SJSA1 (cell line): ENCODE measurements around the gene RCBTB2. TPM values are rescaled to one million over a fixed set of nuclear protein-coding genes. Genes with fewer than 3 reads are reported as not detected.

Experiments used
- DNase-seq, 2 experiments: peaks; one replicate each; pipeline ENCODE4 v3.0.0-alpha.2; 2015 to 2020; ENCODE audit warnings: low spot score in 2 of 2, low read depth in 1 of 2
- H3K27ac ChIP-seq: fragments of 250-450 bp; sonication (Bioruptor Pico); 2 replicates; pipeline ENCODE4 v1.5.1; 2020; ENCODE audit warnings: mild to moderate bottlenecking, moderate library complexity
- H3K27me3 ChIP-seq: fragments of 250-450 bp; sonication (Bioruptor Pico); replicated peaks from 2 replicates; pipeline ENCODE4 v1.5.1; 2020; ENCODE audit warnings: mild to moderate bottlenecking, moderate library complexity
- H3K36me3 ChIP-seq: fragments of 250-450 bp; sonication (Bioruptor Pico); 2 replicates; pipeline ENCODE4 v1.5.1; 2020; ENCODE audit warnings: mild to moderate bottlenecking
- H3K4me1 ChIP-seq: fragments of 250-450 bp; sonication (Bioruptor Pico); replicated peaks from 2 replicates; pipeline ENCODE4 v1.6.1; 2021; ENCODE audit warnings: mild to moderate bottlenecking
- H3K4me3 ChIP-seq: fragments of 250-450 bp; sonication (Bioruptor Pico); 2 replicates; pipeline ENCODE4 v1.5.1; 2020; ENCODE audit warnings: mild to moderate bottlenecking
- H3K9me3 ChIP-seq: fragments of 250-450 bp; sonication (Bioruptor Pico); replicated peaks from 2 replicates; pipeline ENCODE4 v1.5.1; 2020; ENCODE audit warnings: mild to moderate bottlenecking
- total RNA-seq: library from RNA; depleted of rRNA; stranded (reverse); fragments of >200 nt; shearing (Covaris generic); gene quantifications from 2 replicates; pipeline ENCODE4 v1.2.3, GENCODE V29; 2014

Gene RCBTB2
- total RNA-seq, 1 experiment from 2014 or later = 9.4 TPM

DNA sequence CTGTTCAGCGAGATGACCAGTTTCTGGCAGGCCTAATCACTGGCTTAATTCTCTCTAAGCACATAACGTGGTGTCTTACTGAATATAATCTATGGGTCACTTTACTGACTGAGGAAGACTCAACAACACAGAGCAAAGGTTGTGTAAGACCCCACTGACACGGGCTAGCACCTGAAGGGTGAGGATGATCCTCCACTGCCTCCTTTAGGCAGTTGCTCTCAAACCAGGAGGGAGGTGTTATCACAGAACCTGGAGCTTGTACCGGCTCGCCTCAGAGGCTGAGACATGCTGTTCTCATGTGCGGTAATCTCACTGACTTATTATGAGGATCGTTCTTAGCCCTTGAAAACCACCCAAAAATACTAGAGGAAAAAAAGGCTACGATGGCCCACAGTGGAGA is 28.3 kb downstream of the RCBTB2 start:
- Histone ChIP-seq H3K4me3 (no peak overlapping the region), H3K4me1 (peaks cover 6% of the 10 kb centered on the region; the same call in 1 of the 2 replicates), H3K36me3 (no peaks in the 10 kb centered on the region), H3K9me3 (no peaks in the 10 kb centered on the region), H3K27ac (no peak overlapping the region), H3K27me3 (no peaks in the 10 kb centered on the region)
- no peak for DNase-seq

GRCh38 chr13:48502601-48503319 is 30.1 kb downstream of the RCBTB2 start:
- no peak for DNase-seq
- no peak overlapping the region for H3K27ac ChIP-seq

GRCh38 chr13:48501705-48502104 is 31.2 kb downstream of the RCBTB2 start:
- no peak overlapping the region for H3K27ac ChIP-seq
- no peaks in the 10 kb centered on the region for H3K27me3 ChIP-seq
- peaks cover 6% of the 10 kb centered on the region; the same call in 1 of the 2 replicates for H3K4me1 ChIP-seq
- no peaks in the 10 kb centered on the region for H3K36me3 ChIP-seq
- no peak overlapping the region for H3K4me3 ChIP-seq
- DNase-seq = no peak
- H3K9me3 ChIP-seq = no peaks in the 10 kb centered on the region

More at GRCh38 chr13:48502601-48503319, 30.1 kb downstream of the RCBTB2 start:
- H3K9me3 ChIP-seq = no peaks in the 10 kb centered on the region
- H3K4me3 ChIP-seq = no peak overlapping the region
- H3K27me3 ChIP-seq = no peaks in the 10 kb centered on the region
- no peaks in the 10 kb centered on the region for H3K36me3 ChIP-seq
- H3K4me1 ChIP-seq = peaks cover 6% of the 10 kb centered on the region; the same call in 1 of the 2 replicates

DNA sequence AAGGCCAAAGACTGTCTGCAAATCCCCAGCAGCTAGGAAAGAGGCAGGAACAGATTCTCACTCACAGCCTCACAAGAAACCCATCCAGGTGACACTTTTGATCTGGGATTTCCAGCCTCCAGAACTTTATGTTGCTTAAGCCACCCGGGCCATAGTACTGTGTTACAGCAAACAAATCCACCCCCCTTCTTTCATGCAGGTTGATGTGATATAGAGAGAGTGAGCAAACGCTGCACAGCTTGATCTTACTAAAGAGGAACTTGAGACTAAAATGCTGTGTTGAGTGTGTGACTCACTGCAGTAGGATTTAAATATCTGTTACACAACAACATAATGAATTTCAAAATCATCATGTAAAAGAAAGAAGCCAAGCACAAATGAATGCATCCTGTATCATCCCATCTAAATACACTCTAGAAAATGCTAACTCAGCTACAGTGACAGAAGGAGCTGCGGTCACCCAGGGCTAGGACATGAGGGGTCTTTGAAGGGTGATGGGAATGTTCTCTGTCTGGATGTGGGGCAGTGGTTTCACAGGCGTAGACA is 32.2 kb downstream of the RCBTB2 start:
- Histone ChIP-seq H3K9me3 (no peaks in the 10 kb centered on the region), H3K4me3 (no peak overlapping the region), H3K36me3 (no peaks in the 10 kb centered on the region), H3K27ac (no peak overlapping the region), H3K27me3 (no peaks in the 10 kb centered on the region), H3K4me1 (peaks cover 6% of the 10 kb centered on the region; the same call in 1 of the 2 replicates)
- DNase-seq = no peak

DNA sequence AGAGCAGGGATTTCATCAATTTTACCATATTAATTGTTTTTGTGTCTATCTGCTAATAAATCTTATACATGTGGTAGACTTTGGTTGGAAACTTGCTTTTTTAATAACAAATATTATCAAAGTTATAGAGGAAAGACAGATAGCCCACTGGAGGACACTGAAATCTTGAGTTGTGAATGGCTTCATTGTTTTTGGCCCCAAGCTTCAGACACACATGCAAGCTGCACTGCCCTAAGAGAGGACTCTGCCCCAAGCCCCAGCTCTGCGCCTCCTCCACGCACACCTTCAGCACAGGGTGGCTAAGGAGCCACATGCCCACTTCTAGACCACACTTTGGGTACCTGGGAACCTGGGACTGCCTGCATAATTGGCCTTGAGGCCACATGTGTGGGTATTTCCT is 35.2 kb downstream of the RCBTB2 start:
- Histone ChIP-seq H3K9me3 (no peaks in the 10 kb centered on the region), H3K27ac (no peak overlapping the region), H3K4me1 (peaks cover 1% of the 10 kb centered on the region; the same call in 1 of the 2 replicates), H3K27me3 (no peaks in the 10 kb centered on the region), H3K36me3 (no peaks in the 10 kb centered on the region), H3K4me3 (no peak overlapping the region)
- DNase-seq = no peak

DNA sequence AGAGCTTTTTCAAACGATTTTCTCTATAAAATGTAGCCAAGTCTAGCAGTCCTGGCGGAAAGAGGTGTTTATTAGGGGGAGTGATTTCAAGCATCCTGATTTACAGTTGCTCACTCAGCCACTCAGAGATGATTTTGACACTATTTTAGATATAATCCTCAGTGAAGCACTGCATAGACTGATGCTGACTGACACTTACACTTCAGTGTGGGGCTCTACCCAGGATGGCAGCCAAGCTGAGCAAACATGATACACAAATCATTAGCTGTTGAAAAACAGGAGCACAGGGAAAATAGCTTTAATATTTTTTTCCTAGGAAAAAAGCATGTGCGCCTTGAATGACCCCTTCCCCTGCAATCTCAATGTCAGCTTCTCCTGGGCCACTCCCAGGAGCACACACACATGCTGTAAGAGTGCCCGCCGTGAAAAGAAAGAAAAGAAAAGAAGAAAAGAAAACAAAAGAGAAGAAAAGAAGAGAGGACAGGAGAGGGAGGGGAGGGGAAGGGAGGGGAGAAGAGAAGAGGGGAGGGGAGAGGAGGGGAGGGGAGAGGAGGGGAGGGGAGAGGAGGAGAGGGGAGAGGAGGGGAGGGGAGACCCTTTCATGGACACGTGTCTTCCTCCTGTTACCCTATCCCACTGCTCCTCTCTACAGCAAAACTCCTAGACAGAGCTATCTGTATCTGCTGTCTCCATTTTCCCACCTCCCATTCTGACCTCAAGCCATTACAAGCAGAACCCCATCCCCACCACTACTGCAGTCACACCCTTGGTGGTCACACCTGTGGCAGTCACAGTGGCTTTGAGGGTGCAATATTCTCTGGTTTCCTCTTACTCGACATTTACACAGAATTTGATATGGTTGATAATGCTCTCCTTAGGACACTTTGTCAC is 36.4 kb downstream of the RCBTB2 start:
- H3K4me3 ChIP-seq = no peak overlapping the region
- no peaks in the 10 kb centered on the region for H3K4me1 ChIP-seq
- H3K9me3 ChIP-seq = no peaks in the 10 kb centered on the region
- no peaks in the 10 kb centered on the region for H3K27me3 ChIP-seq
- DNase-seq = no peak
- no peaks in the 10 kb centered on the region for H3K36me3 ChIP-seq
- no peak overlapping the region for H3K27ac ChIP-seq

DNA sequence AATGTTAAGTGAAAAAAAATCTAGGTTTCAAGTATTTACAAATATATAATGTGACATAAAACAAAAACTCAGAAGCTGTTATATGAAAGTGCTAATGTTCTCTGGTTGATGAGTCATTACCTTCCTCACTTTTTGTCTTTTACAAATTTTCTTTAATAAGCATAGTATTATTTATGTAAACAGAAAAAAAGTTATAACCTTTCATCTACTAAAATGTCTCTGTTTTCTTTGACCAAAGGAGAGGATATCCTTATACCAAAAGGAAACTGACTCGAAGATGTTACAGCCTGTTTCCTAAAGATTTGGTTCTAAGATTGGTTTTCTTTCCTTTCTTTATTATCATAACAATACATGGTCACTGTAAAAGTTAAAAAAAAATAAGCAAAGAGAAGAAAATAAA is 38.0 kb downstream of the RCBTB2 start:
- Histone ChIP-seq H3K4me1 (no peaks in the 10 kb centered on the region), H3K9me3 (no peaks in the 10 kb centered on the region), H3K4me3 (no peak overlapping the region), H3K27ac (no peak overlapping the region), H3K27me3 (no peaks in the 10 kb centered on the region), H3K36me3 (no peaks in the 10 kb centered on the region; the same call in 1 of the 2 replicates)
- no peak for DNase-seq

DNA sequence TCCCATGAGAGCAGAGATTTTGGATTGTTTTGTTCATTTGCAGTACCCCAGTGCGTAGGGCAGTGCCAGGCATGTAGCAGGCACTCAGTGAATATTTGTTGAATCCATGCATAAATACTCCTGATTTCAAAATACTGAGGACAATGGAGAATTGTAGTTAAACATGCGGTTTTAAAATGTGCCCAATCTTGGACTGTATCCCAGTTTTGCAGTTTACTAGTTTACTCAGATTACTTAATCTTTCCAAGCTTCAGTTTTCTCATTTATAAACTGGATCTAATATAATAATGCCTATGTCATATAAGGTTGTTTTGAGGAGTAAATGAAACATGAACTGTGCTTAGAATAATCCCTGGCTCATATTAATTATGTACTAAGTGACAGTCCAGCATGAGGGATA is 39.0 kb downstream of the RCBTB2 start:
- H3K4me3 ChIP-seq = no peak overlapping the region
- H3K4me1 ChIP-seq = no peaks in the 10 kb centered on the region
- H3K9me3 ChIP-seq = no peaks in the 10 kb centered on the region
- H3K27ac ChIP-seq = no peak overlapping the region
- peaks cover 4% of the 10 kb centered on the region; the same call in 1 of the 2 replicates for H3K36me3 ChIP-seq
- DNase-seq = no peak
- H3K27me3 ChIP-seq = no peaks in the 10 kb centered on the region

DNA sequence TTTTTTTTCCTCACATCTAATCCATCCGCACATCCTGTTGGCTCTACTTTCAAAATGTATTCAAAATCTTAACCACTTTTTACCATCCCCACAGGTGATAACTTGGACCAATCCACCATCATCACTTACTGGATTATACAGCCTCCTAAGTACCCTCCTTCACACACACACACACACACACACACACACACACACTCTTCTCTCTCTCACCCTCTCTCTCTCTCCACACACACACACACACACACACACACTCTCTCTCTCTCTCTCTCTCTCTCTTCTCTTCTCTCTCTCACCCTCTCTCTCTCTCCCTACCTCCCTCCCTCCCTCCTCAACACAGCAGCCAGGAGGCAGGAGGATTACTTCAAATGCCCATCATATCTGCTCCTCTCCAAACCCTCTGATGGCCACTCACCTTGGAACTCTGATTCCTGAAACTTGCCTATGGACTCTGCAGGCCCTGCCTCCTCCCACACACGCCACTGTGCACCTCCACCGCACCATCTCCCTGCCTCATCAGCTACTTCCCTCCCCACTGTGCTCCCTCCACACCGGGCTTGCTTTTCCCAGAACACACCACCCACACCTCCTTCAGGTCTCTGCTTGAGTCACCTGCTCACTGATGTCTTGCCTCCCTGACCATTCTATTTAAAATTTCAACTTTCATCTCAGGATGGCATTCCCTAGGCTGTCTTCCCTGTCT is 39.7 kb downstream of the RCBTB2 start:
- Histone ChIP-seq H3K36me3 (peaks cover 4% of the 10 kb centered on the region; the same call in 1 of the 2 replicates), H3K4me1 (no peaks in the 10 kb centered on the region), H3K9me3 (no peaks in the 10 kb centered on the region), H3K27ac (no peak overlapping the region), H3K4me3 (no peak overlapping the region), H3K27me3 (no peaks in the 10 kb centered on the region)
- DNase-seq = no peak

- DNase-seq = peak in 1 of 2 experiments; percentile 13
- no peak overlapping the region for H3K27ac ChIP-seq
Measured at GRCh38 chr13:48492470-48493065, 40.3 kb downstream of the RCBTB2 start.

DNA sequence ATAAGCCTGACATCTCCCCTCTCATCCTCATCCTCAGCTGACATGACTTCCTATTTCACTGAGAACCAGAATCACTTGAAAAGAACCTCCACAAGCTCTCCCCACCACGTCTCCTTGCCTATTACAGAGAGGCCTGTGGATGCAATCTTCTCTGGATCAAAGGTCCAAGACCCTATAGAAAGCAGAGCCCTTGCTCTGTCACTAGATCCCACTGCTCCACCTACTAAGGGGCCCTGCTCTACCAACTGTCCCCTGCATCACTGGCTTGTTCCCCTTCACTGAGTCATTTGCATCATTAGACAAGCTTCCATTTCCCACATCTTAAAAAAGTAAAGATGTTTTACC is 40.8 kb downstream of the RCBTB2 start:
- Histone ChIP-seq H3K9me3 (no peaks in the 10 kb centered on the region), H3K4me3 (no peak overlapping the region), H3K27me3 (no peaks in the 10 kb centered on the region), H3K36me3 (peaks cover 4% of the 10 kb centered on the region; the same call in 1 of the 2 replicates), H3K4me1 (no peaks in the 10 kb centered on the region), H3K27ac (no peak overlapping the region)
- DNase-seq = no peak

More at GRCh38 chr13:48492470-48493065, 40.3 kb downstream of the RCBTB2 start:
- Histone ChIP-seq H3K4me3 (no peak overlapping the region), H3K36me3 (peaks cover 4% of the 10 kb centered on the region; the same call in 1 of the 2 replicates), H3K9me3 (no peaks in the 10 kb centered on the region), H3K4me1 (no peaks in the 10 kb centered on the region), H3K27me3 (no peaks in the 10 kb centered on the region)

DNA sequence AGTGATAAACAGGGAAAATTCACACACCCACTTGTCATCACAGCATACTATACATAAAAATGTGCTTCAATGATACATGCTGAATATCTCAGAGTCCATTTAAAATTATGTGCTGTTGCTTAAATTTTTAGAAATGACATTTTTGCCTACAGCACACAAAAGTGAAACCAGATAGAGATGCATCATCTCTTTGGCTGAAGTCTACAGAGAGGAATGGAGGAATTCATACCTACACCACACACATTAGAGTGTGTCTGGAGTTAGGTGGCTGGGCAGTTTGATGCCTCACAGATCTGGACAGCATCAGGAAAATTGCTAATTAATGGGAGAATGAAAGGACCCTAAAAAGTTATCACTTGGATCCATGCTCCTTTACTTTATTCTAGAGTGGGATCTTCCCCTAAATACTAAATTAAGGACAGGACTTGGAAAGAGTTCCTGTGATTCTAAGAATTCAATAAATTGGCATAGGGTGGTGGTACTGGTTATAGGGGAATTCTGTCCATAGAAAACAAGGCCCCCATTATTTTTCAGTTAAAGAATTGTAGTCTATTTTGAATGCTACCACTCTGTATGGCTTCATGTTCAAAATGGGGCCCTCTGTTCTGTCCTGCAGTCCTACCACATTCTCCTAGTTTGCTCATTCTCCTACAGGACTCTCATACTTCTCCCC is 41.3 kb downstream of the RCBTB2 start:
- Histone ChIP-seq H3K4me3 (no peak overlapping the region), H3K4me1 (no peaks in the 10 kb centered on the region), H3K27ac (no peak overlapping the region), H3K36me3 (peaks cover 4% of the 10 kb centered on the region; the same call in 1 of the 2 replicates), H3K27me3 (no peaks in the 10 kb centered on the region), H3K9me3 (no peaks in the 10 kb centered on the region)
- DNase-seq = no peak

GRCh38 chr13:48490241-48490640 is 42.6 kb downstream of the RCBTB2 start:
- H3K36me3 ChIP-seq = peaks cover 4% of the 10 kb centered on the region; the same call in 1 of the 2 replicates
- no peak overlapping the region for H3K27ac ChIP-seq
- no peaks in the 10 kb centered on the region for H3K4me1 ChIP-seq
- no peak for DNase-seq
- no peaks in the 10 kb centered on the region for H3K27me3 ChIP-seq
- no peaks in the 10 kb centered on the region for H3K9me3 ChIP-seq
- H3K4me3 ChIP-seq = no peak overlapping the region
